GM12873 (cell line): ENCODE results near the gene SCGB3A1.

Experiments used
- CTCF ChIP-seq: IDR thresholded peaks from 2 replicates; pipeline ENCODE4 v1.5.1; 2012; ENCODE audit warnings: low read depth, mild to moderate bottlenecking, moderate library complexity, low read length, control low read depth; ENCODE audit not compliant: insufficient read depth; ENCODE audit errors: missing control alignments

Gene SCGB3A1

GRCh38 chr5:180592176-180592575, 877 bp upstream of the SCGB3A1 start:
- TF ChIP-seq CTCF = no peak

GRCh38 chr5:180590543-180591310, 572 bp downstream of the SCGB3A1 start:
- TF ChIP-seq CTCF = no peak

GRCh38 chr5:180589771-180590542, 1.3 kb downstream of the SCGB3A1 start:
- no peak for TF ChIP-seq CTCF

- TF ChIP-seq CTCF = no peak
Measured at GRCh38 chr5:180586870-180587269, 4.4 kb downstream of the SCGB3A1 start.

- no peak for TF ChIP-seq CTCF
Measured at GRCh38 chr5:180586204-180586603, 5.1 kb downstream of the SCGB3A1 start.

- TF ChIP-seq CTCF = no peak
Measured at GRCh38 chr5:180583738-180584137, 7.6 kb downstream of the SCGB3A1 start.

- no peak for TF ChIP-seq CTCF
Measured at GRCh38 chr5:180580681-180581080, 10.6 kb downstream of the SCGB3A1 start.
